SK-N-MC (cell line): Measurements from ENCODE around the gene DNAJC16.
"Not testable (repeated sequence)": the region's sequence is repeated elsewhere in the genome, so short reads cannot be mapped to it uniquely, and the experiment has no call there.

Experiments used
- EZH2 ChIP-seq: fragments of 200-600 bp; sonication (generic); IDR thresholded peaks from one replicate; pipeline ENCODE4 v1.6.1; 2017; ENCODE audit warnings: antibody characterized with exemption
- FOXP2 ChIP-seq: optimal IDR thresholded peaks from 2 replicates; pipeline ENCODE3; 2011; ENCODE audit warnings: mild to moderate bottlenecking, moderate library complexity; ENCODE audit not compliant: insufficient read depth; ENCODE audit errors: extremely low read length, control extremely low read depth
- POLR2AphosphoS5 ChIP-seq: IDR thresholded peaks from 2 replicates; pipeline ENCODE4 v1.6.1; 2012; ENCODE audit warnings: mild to moderate bottlenecking, low read depth, low read length, borderline replicate concordance

DNA sequence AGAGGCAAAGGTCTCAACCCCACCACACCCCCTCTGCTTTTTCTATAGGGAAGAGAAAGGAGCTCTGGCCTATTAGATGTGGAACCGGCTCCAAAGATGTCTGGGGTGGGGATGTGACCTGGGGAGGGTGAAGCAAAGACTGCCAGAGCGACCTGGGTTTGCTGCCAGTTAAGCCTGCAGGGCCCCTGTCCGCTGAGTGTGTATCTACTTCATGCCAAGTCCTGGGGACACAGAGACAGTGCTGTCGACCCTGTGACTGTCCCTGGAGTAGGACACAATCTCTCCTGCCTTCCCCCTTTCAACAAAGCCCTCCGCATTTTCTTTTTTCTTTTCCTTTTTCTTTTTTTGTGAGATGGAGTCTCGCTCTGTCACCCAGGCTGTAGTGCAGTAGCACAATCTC lies 44.2 kb upstream of the DNAJC16 start:
- not testable (repeated sequence) for TF ChIP-seq POLR2AphosphoS5, EZH2, FOXP2
